ENCODE measurements around the gene API5.

Gene API5

GRCh38 chr11:43360361-43361032, 48.7 kb downstream of the API5 start:
- DNase-seq, result no peak

GRCh38 chr11:43366677-43367076, 54.9 kb downstream of the API5 start:
- no peak for DNase-seq

GRCh38 chr11:43367382-43368178, 55.8 kb downstream of the API5 start:
- no peak for DNase-seq

GRCh38 chr11:43376065-43376464, 64.3 kb downstream of the API5 start:
- DNase-seq, result no peak

GRCh38 chr11:43376594-43376993, 64.8 kb downstream of the API5 start:
- DNase-seq, result no peak

GRCh38 chr11:43377389-43377788, 65.6 kb downstream of the API5 start:
- no peak for DNase-seq

- no peak for DNase-seq
Observed at GRCh38 chr11:43378897-43379296, 67.1 kb downstream of the API5 start.

GRCh38 chr11:43381802-43382201, 70.0 kb downstream of the API5 start:
- no peak for DNase-seq

- no peak for DNase-seq
Observed at GRCh38 chr11:43382614-43383013, 70.8 kb downstream of the API5 start.

GRCh38 chr11:43384393-43384792, 72.6 kb downstream of the API5 start:
- DNase-seq, result no peak

- no peak for DNase-seq
Observed at GRCh38 chr11:43392713-43393112, 80.9 kb downstream of the API5 start.

GRCh38 chr11:43393765-43394355, 82.1 kb downstream of the API5 start:
- DNase-seq, result no peak

Measured in activated CD4-positive, alpha-beta T cell treated with anti-CD3 and anti-CD28 coated beads, Interleukin-2, amount 50 U/mL, for 1 hour (primary cell).